Suprapubic skin (tissue), 3 donors: ENCODE results near the gene UBQLN1.

Experiments
- CTCF ChIP-seq, 2 donors: fragments of 200-600 bp in 1 of 2; fragments of 450-650 bp in 1 of 2; sonication (generic) in 1 of 2; IDR thresholded peaks; one replicate each; pipeline ENCODE4 v1.5.1; 2016 to 2019; ENCODE audit warnings: antibody characterized with exemption in 2 of 2, mild to moderate bottlenecking in 1 of 2, moderate library complexity in 1 of 2
- POLR2AphosphoS5 ChIP-seq, 3 donors: sonication (generic); formaldehyde crosslinking; IDR thresholded peaks; one replicate each; pipeline ENCODE4 v1.6.1; 2017; ENCODE audit warnings: antibody characterized with exemption in 3 of 3

GRCh38 chr9:83652433-83652832 is 55.3 kb downstream of the UBQLN1 start:
- TF ChIP-seq POLR2AphosphoS5 (IDR thresholded peaks at IDR 0.05) (no peak), CTCF (IDR thresholded peaks at IDR 0.05) (no peak)
